ENCODE measurements around the gene DIAPH1. TPM values are rescaled to one million over a fixed set of nuclear protein-coding genes. Genes with fewer than 3 reads are reported as not detected.

Gene DIAPH1
- total RNA-seq, 1 experiment from 2014 or later, result 117 TPM

GRCh38 chr5:141657937-141658545 lies 39.2 kb upstream of the DIAPH1 start:
- no peak for TF ChIP-seq CTCF (conservative IDR thresholded peaks at IDR 0.05)
- H4K91ac ChIP-seq (ENCODE audit: insufficient read length, low read depth, low read length), result no peak overlapping the region
- no peak overlapping the region for H3K18ac ChIP-seq (ENCODE audit: insufficient read length, low read depth, low read length)
- DNase-seq, result no peak
- no peak overlapping the region for H3K4me3 Mint-ChIP-seq
- no peak overlapping the region for H4K5ac ChIP-seq (ENCODE audit: insufficient read length, low read depth, low read length)
- peaks cover 38 to 72% (median 48%) of the 10 kb centered on the region in 3 experiments for H3K36me3 Mint-ChIP-seq (ENCODE audit: insufficient read depth in 1 of 3, low read depth in 3 of 3)
- H3K9me3 Mint-ChIP-seq, result no peaks in the 10 kb centered on the region; a peak in 1 of 5 replicates
- H3K27me3 ChIP-seq (ENCODE audit: insufficient read depth, low read length), result no peaks in the 10 kb centered on the region
- H3K79me2 ChIP-seq (ENCODE audit: insufficient read depth, low read length), result no peaks in the 10 kb centered on the region
- H3K23ac ChIP-seq (ENCODE audit: insufficient read length, low read depth, low read length), result no peak overlapping the region
- no peak overlapping the region for H2AK5ac ChIP-seq (ENCODE audit: insufficient read length, low read length)
- H2BK12ac ChIP-seq (ENCODE audit: insufficient read length, low read depth, low read length), result no peak overlapping the region
- H3K4me1 Mint-ChIP-seq, result no peaks in the 10 kb centered on the region
- H3K4me1 ChIP-seq (ENCODE audit: insufficient read depth, low read length), result no peaks in the 10 kb centered on the region
- H4K8ac ChIP-seq (replicated peaks; ENCODE audit: insufficient read length, low read depth, low read length), result no peak overlapping the region
- no peak overlapping the region for H2BK120ac ChIP-seq (ENCODE audit: low read depth, low read length, poor library complexity, severe bottlenecking)
- H3K27ac Mint-ChIP-seq, result peak overlapping the region in 1 of 3 experiments; percentile 14; a peak in 1 of 7 replicates
- WGBS (ENCODE audit: extremely low coverage, insufficient read length, low lambda C conversion rate), result no CpG with 5 or more reads among the region's 8 CpGs
- H3K4ac ChIP-seq (ENCODE audit: low read depth, low read length), result no peak overlapping the region
- no peaks in the 10 kb centered on the region for H3K9me3 ChIP-seq (ENCODE audit: control insufficient read depth, low read depth, low read length)
- H3K27ac ChIP-seq (ENCODE audit: insufficient read length, low read depth, low read length), result no peak overlapping the region
- no peak overlapping the region for H2BK5ac ChIP-seq (ENCODE audit: insufficient read length, low read length)
- no peak overlapping the region for H3K4me2 ChIP-seq (ENCODE audit: insufficient read depth, insufficient read length, low read length)
- H3K9ac ChIP-seq (ENCODE audit: extremely low read depth, insufficient read length, low read length), result no peak overlapping the region
- H2BK15ac ChIP-seq (ENCODE audit: low read depth, low read length), result no peak overlapping the region
- no peak overlapping the region for H2BK20ac ChIP-seq (ENCODE audit: low read depth, low read length, poor library complexity, severe bottlenecking)
- no peak overlapping the region for H3K56ac ChIP-seq (ENCODE audit: insufficient read length, low read depth, low read length)
- H3K14ac ChIP-seq (ENCODE audit: insufficient read depth, low read length), result no peak overlapping the region
- no peaks in the 10 kb centered on the region for H3K27me3 Mint-ChIP-seq (ENCODE audit: low read depth)
- H3K23me2 ChIP-seq (ENCODE audit: insufficient read length, low read depth, low read length, poor library complexity, severe bottlenecking), result no peaks in the 10 kb centered on the region
- no peaks in the 10 kb centered on the region for H4K20me1 ChIP-seq (ENCODE audit: control insufficient read depth, insufficient read depth, insufficient read length)
- H3T11ph ChIP-seq (ENCODE audit: low read length), result no peak overlapping the region
- H2AFZ ChIP-seq (ENCODE audit: low read length), result no peak overlapping the region
- no peaks in the 10 kb centered on the region for H3K79me1 ChIP-seq (ENCODE audit: insufficient read depth, low read depth, low read length, poor library complexity, severe bottlenecking)

Measured in H9 (cell line).